H1 (cell line): Measurements from ENCODE around the gene KLHL18. TPM values are rescaled to one million over a fixed set of nuclear protein-coding genes. Genes with fewer than 3 reads are reported as not detected.
A peak's percentile ranks its signal among the peaks of the same experiment; 100 is the strongest.

Experiments
- CTCF ChIA-PET: fragments of 300-600 bp; sonication (Branson Sonifier 250); formaldehyde crosslinking; loops from one replicate; lab custom pipeline; 2021; ENCODE audit not compliant: partially characterized antibody; lab: Charles Lee
- POLR2A ChIA-PET: fragments of 300-600 bp; sonication (Branson Sonifier 250); formaldehyde crosslinking; loops from one replicate; lab custom pipeline; 2021; ENCODE audit warnings: inconsistent platforms; ENCODE audit not compliant: partially characterized antibody; lab: Charles Lee
- DNase-seq, 2 experiments: peaks; one replicate each; pipeline versions ENCODE4 v3.0.0 to v3.0.0-alpha.2; 2010 to 2022; ENCODE audit warnings: low spot score in 2 of 2, low read depth in 1 of 2, mixed read lengths in 1 of 2
- FAIRE-seq: peaks from 2 replicates; lab custom pipeline; 2011; peaks lifted over from hg19 to GRCh38; lab: Jason Lieb, UNC
- H2AFZ ChIP-seq: 2 replicates; pipeline ENCODE4 v1.8.1; 2012; ENCODE audit warnings: low read length, inconsistent platforms
- H2AK5ac ChIP-seq: 2 replicates; pipeline ENCODE4 v1.6.1; 2013; ENCODE audit warnings: low read depth, low read length
- H2BK120ac ChIP-seq: replicated peaks from 2 replicates; pipeline ENCODE3; 2013; ENCODE audit warnings: low read depth, low read length, inconsistent platforms
- H2BK12ac ChIP-seq: 2 replicates; pipeline ENCODE4 v1.6.1; 2013; ENCODE audit warnings: low read depth, low read length
- H2BK15ac ChIP-seq: 2 replicates; pipeline ENCODE4 v1.6.1; 2013; ENCODE audit warnings: low read length
- H2BK20ac ChIP-seq: 2 replicates; pipeline ENCODE4 v1.6.1; 2013; ENCODE audit warnings: low read length
- H2BK5ac ChIP-seq: 2 replicates; pipeline ENCODE4 v1.6.1; 2013; ENCODE audit warnings: low read depth, low read length
- H3K14ac ChIP-seq: 2 replicates; pipeline ENCODE4 v1.6.1; 2013; ENCODE audit warnings: inconsistent platforms; ENCODE audit not compliant: insufficient read length
- H3K18ac ChIP-seq: 2 replicates; pipeline ENCODE4 v1.6.1; 2013; ENCODE audit warnings: low read length; ENCODE audit errors: extremely low read depth
- H3K23ac ChIP-seq: 2 replicates; pipeline ENCODE4 v1.6.1; 2013; ENCODE audit warnings: inconsistent platforms; ENCODE audit not compliant: insufficient read length
- H3K23me2 ChIP-seq: 2 replicates; pipeline ENCODE4 v1.6.1; 2013; ENCODE audit warnings: low read depth, low read length
- H3K27ac ChIP-seq: 2 replicates; pipeline ENCODE4 v1.6.1; 2011; ENCODE audit warnings: low read depth, low read length, inconsistent platforms
- H3K27me3 ChIP-seq, 4 experiments: replicated peaks in 1 of 4; 1 replicate in 1 of 4; 2 replicates in 3 of 4; pipeline versions ENCODE4 v1.6.1 to v1.8.1; 2011 to 2013; ENCODE audit warnings: low read length in 3 of 4, mild to moderate bottlenecking in 3 of 4, inconsistent platforms in 2 of 4, mixed read lengths in 2 of 4, moderate library complexity in 1 of 4; ENCODE audit not compliant: control insufficient read depth in 3 of 4, insufficient read depth in 3 of 4; ENCODE audit errors: extremely low read depth in 1 of 4
- H3K36me3 ChIP-seq, 4 experiments: 2 replicates each; pipeline versions ENCODE4 v1.6.1 to v1.8.1; 2011 to 2013; ENCODE audit warnings: mild to moderate bottlenecking in 4 of 4, low read length in 3 of 4, moderate library complexity in 2 of 4, control low read depth in 1 of 4, inconsistent platforms in 1 of 4; ENCODE audit not compliant: insufficient read depth in 4 of 4, control insufficient read depth in 2 of 4
- H3K4ac ChIP-seq: replicated peaks from 2 replicates; pipeline ENCODE3; 2013; ENCODE audit warnings: low read length, low read depth, mixed read lengths, inconsistent platforms; ENCODE audit not compliant: insufficient read length
- H3K4me1 ChIP-seq, 4 experiments: replicated peaks in 1 of 4; 1 replicate in 1 of 4; 2 replicates in 3 of 4; pipeline versions ENCODE4 v1.6.1 to v1.8.1; 2011 to 2013; ENCODE audit warnings: low read length in 3 of 4, inconsistent platforms in 2 of 4, mixed read lengths in 1 of 4; ENCODE audit not compliant: insufficient read depth in 4 of 4, control insufficient read depth in 3 of 4
- H3K4me2 ChIP-seq, 2 experiments: 2 replicates each; pipeline versions ENCODE4 v1.6.1 to v1.8.1; 2011 to 2013; ENCODE audit warnings: low read depth in 2 of 2, low read length in 2 of 2, control low read depth in 1 of 2, inconsistent platforms in 1 of 2, mild to moderate bottlenecking in 1 of 2; ENCODE audit not compliant: insufficient read depth in 1 of 2
- H3K4me3 ChIP-seq, 4 experiments: fragments of 200-600, 300-600 bp in 1 of 4; sonication (generic), shearing (Covaris generic), sonication (Bioruptor Twin) in 1 of 4; 2 replicates each; pipeline versions ENCODE4 v1.5.1 to v1.8.1; 2011 to 2016; ENCODE audit warnings: low read length in 4 of 4, low read depth in 3 of 4, control low read depth in 2 of 4, inconsistent platforms in 2 of 4, mild to moderate bottlenecking in 2 of 4, mixed read lengths in 1 of 4, moderate library complexity in 1 of 4; ENCODE audit not compliant: insufficient read depth in 2 of 4; ENCODE audit errors: extremely low read depth in 1 of 4
- H3K56ac ChIP-seq: replicated peaks from 2 replicates; pipeline ENCODE3; 2013; ENCODE audit warnings: low read depth, mild to moderate bottlenecking, mixed read lengths, low read length, inconsistent platforms; ENCODE audit not compliant: insufficient read length
- H3K79me1 ChIP-seq: 2 replicates; pipeline ENCODE4 v1.6.1; 2013; ENCODE audit warnings: low read depth, low read length, control low read depth
- H3K79me2 ChIP-seq, 2 experiments: 2 replicates each; pipeline versions ENCODE4 v1.6.1 to v1.8.1; 2012 to 2013; ENCODE audit warnings: low read length in 2 of 2, mild to moderate bottlenecking in 2 of 2, inconsistent platforms in 1 of 2; ENCODE audit not compliant: insufficient read depth in 2 of 2, control insufficient read depth in 1 of 2
- H3K9ac ChIP-seq, 4 experiments: replicated peaks in 1 of 4; 1 replicate in 1 of 4; 2 replicates in 3 of 4; pipeline versions ENCODE4 v1.6.1 to v1.8.1; 2011 to 2013; ENCODE audit warnings: low read depth in 3 of 4, low read length in 3 of 4, control low read depth in 2 of 4, mild to moderate bottlenecking in 2 of 4, moderate library complexity in 2 of 4, inconsistent platforms in 1 of 4; ENCODE audit errors: extremely low read depth in 1 of 4
- H3K9me3 ChIP-seq, 2 experiments: 2 replicates each; pipeline versions ENCODE4 v1.6.1 to v1.8.1; 2012 to 2013; ENCODE audit warnings: mild to moderate bottlenecking in 2 of 2, moderate library complexity in 2 of 2, control low read depth in 1 of 2, inconsistent platforms in 1 of 2, low read depth in 1 of 2, low read length in 1 of 2, mixed read lengths in 1 of 2; ENCODE audit not compliant: insufficient read depth in 2 of 2
- H4K20me1 ChIP-seq, 2 experiments: replicated peaks in 1 of 2; 2 replicates each; pipeline versions ENCODE3 to v1.8.1; 2011 to 2013; ENCODE audit warnings: inconsistent platforms in 2 of 2, low read length in 2 of 2, mild to moderate bottlenecking in 1 of 2; ENCODE audit not compliant: insufficient read depth in 2 of 2, control insufficient read depth in 1 of 2
- H4K5ac ChIP-seq: 2 replicates; pipeline ENCODE4 v1.6.1; 2013; ENCODE audit warnings: low read length, low read depth, mixed read lengths, inconsistent platforms; ENCODE audit not compliant: insufficient read length
- H4K8ac ChIP-seq: 2 replicates; pipeline ENCODE4 v1.8.0; 2013; ENCODE audit warnings: mild to moderate bottlenecking, moderate library complexity, low read length, inconsistent platforms; ENCODE audit not compliant: insufficient read depth; ENCODE audit errors: extremely low read depth
- H4K91ac ChIP-seq: replicated peaks from 2 replicates; pipeline ENCODE3; 2013; ENCODE audit warnings: low read length, mixed read lengths, inconsistent platforms; ENCODE audit not compliant: insufficient read length
- KDM4A ChIP-seq: IDR thresholded peaks from one replicate; pipeline ENCODE4 v1.7.1; 2012; ENCODE audit warnings: low read depth, mild to moderate bottlenecking, moderate library complexity, low read length, inconsistent platforms; ENCODE audit not compliant: severe bottlenecking
- POLR2A ChIP-seq, 2 experiments: IDR thresholded peaks; 1 replicate in 1 of 2; 2 replicates in 1 of 2; pipeline ENCODE4 v1.6.1; 2011; ENCODE audit warnings: low read depth in 2 of 2, low read length in 2 of 2, mild to moderate bottlenecking in 2 of 2; ENCODE audit errors: control extremely low read depth in 1 of 2
- USF2 ChIP-seq: IDR thresholded peaks from 2 replicates; pipeline ENCODE4 v1.6.1; 2011; ENCODE audit warnings: low read length, improper control_type of control experiment
- WGBS, 2 experiments: shearing (Covaris generic) in 1 of 2; methylation state at CpG; one replicate each; pipeline versions ENCODE4 v1.1.6 to v1.1.7; 2013 to 2015; ENCODE audit warnings: low lambda C conversion rate in 2 of 2, mixed read lengths in 2 of 2, inconsistent platforms in 1 of 2, low coverage in 1 of 2, missing lambda C conversion rate in 1 of 2; ENCODE audit not compliant: insufficient replicate concordance in 2 of 2, insufficient coverage in 1 of 2, insufficient read length in 1 of 2; ENCODE audit errors: extremely low coverage in 1 of 2, missing lambda C conversion rate in 1 of 2; 5-methylcytosine and 5-hydroxymethylcytosine counted together
- polyA plus RNA-seq, 7 experiments: library from polyadenylated mRNA; depleted of rRNA in 3 of 7; stranded (reverse) in 5 of 7; unstranded in 2 of 7; fragments of >200 nt in 5 of 7; fragments of 200-250 nt in 2 of 7; gene quantifications; 1 replicate in 5 of 7; 2 replicates in 1 of 7; 4 replicates in 1 of 7; pipeline versions ENCODE4 v1.2.1 to v1.2.3, GENCODE V29; 2011 to 2013; ENCODE audit warnings: missing spikeins in 2 of 7, mixed read lengths in 2 of 7
- total RNA-seq: library from RNA; stranded (reverse); fragmentation: NEBNext Ultra II Directional; extraction: Animal tissue kit (Norgen Biotek cat#: 25700); gene quantifications from 2 replicates; pipeline ENCODE4 v1.2.1, GENCODE V29; 2021

The KLHL18 gene
- total and polyA plus RNA-seq, 2 of the 8 experiments (the other 6 are each of a cell fraction or from before 2014, with no cell fraction given) = 19.9 to 31.7 TPM

DNA sequence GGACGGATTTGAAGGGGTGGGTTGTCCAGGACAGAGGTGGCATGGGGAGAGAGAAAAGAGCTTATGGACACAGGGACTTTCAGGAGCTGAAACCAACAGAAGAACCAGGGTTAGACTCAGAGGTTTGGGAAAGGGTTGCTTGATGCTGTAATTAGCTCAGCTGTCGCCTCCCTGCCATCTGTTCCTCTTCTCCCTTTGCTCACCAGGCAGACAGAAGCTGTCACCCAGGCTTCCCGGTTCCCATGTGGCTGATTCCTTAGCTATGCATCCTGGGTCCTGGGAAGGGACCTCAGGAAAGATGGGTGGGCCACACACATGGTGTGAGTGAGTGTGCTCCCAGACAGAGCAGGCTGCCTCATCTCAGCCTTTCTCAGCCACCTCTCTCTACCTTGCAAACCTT, 112.1 kb downstream of the KLHL18 start:
- no peak for DNase-seq

More for the DNA sequence above, 112.1 kb downstream of the KLHL18 start:
- Histone ChIP-seq H3K27me3 (no peaks in the 10 kb centered on the region), H3K36me3 (peaks cover 0 to 4% (median 1%) of the 10 kb centered on the region in 4 experiments; a peak in 2 of 8 replicates), H3K27ac (no peak overlapping the region), H3K9ac (no peak overlapping the region), H3K79me2 (peaks cover 0 to 45% of the 10 kb centered on the region in 2 experiments; a peak in 3 of 4 replicates), H3K4ac (no peak overlapping the region), H3K4me1 (no peaks in the 10 kb centered on the region), H3K56ac (no peak overlapping the region), H3K18ac (no peak overlapping the region), H3K14ac (no peak overlapping the region), H2AFZ (no peak overlapping the region), H2BK5ac (peak overlapping the region; percentile 28; the same call in 1 of the 2 replicates), H3K4me2 (no peak overlapping the region), H3K79me1 (peaks cover 18% of the 10 kb centered on the region; the same call in 1 of the 2 replicates), H3K9me3 (no peaks in the 10 kb centered on the region), H2BK15ac (no peak overlapping the region), H3K23me2 (no peaks in the 10 kb centered on the region), H3K23ac (no peak overlapping the region), H4K5ac (no peak overlapping the region), H2BK12ac (no peak overlapping the region), H3K4me3 (no peak overlapping the region), H4K20me1 (peaks cover 0 to 12% of the 10 kb centered on the region in 2 experiments), H2BK20ac (no peak overlapping the region), H2AK5ac (no peak overlapping the region), H4K8ac (no peak overlapping the region), H4K91ac (no peak overlapping the region)
- WGBS, 2 experiments = 91% methylated on average over 3 of the region's 3 CpGs; no CpG with 5 or more reads in 1 of the 2 experiments
- ChIA-PET CTCF (interaction anchor here (0.5 to 2.1 kb wide), 6 partner anchors 10 to 48 kb away, joined by 3 to 8 read pairs (median 3); no protein-coding TSS in a partner anchor), POLR2A (interaction anchor here (1.6 kb wide), 1 partner anchor 18 kb away, joined by 3 read pairs; no protein-coding TSS in a partner anchor)
- no peak for FAIRE-seq
- TF ChIP-seq POLR2A (IDR thresholded peaks at IDR 0.05; ENCODE audit: control extremely low read depth in 1 of 2, low read depth in 2 of 2, low read length in 2 of 2) = no peak
- TF ChIP-seq KDM4A = no peak
- TF ChIP-seq USF2 = no peak
- TF ChIP-seq, all 59 proteins: peak for 0
- H2BK120ac ChIP-seq = no peak overlapping the region
